HEK293 (cell line): ENCODE measurements around the gene ACR.

Experiments used
- GLIS2 ChIP-seq: fragments of 450-650 bp; formaldehyde crosslinking; IDR thresholded peaks from 2 replicates; pipeline ENCODE4 v1.5.1; 2016; ENCODE audit warnings: missing biosample characterization, missing genetic modification characterization
- ZBTB1 ChIP-seq: fragments of 450-650 bp; formaldehyde crosslinking; IDR thresholded peaks from 2 replicates; pipeline ENCODE4 v1.5.1; 2016; ENCODE audit warnings: missing biosample characterization, missing genetic modification characterization
- ZBTB7A ChIP-seq: fragments of 450-650 bp; formaldehyde crosslinking; IDR thresholded peaks from 2 replicates; pipeline ENCODE4 v1.5.1; 2016; ENCODE audit warnings: low read depth, missing biosample characterization, missing genetic modification characterization
- TF ChIP-seq, protein P1 (sequence below): fragments of 450-650 bp; formaldehyde crosslinking; IDR thresholded peaks from 2 replicates; pipeline ENCODE4 v1.5.1; 2016; ENCODE audit warnings: missing biosample characterization, missing genetic modification characterization

- no peak for TF ChIP-seq ZBTB7A (tag by site-specific recombination)
- TF ChIP-seq, protein P1, sequence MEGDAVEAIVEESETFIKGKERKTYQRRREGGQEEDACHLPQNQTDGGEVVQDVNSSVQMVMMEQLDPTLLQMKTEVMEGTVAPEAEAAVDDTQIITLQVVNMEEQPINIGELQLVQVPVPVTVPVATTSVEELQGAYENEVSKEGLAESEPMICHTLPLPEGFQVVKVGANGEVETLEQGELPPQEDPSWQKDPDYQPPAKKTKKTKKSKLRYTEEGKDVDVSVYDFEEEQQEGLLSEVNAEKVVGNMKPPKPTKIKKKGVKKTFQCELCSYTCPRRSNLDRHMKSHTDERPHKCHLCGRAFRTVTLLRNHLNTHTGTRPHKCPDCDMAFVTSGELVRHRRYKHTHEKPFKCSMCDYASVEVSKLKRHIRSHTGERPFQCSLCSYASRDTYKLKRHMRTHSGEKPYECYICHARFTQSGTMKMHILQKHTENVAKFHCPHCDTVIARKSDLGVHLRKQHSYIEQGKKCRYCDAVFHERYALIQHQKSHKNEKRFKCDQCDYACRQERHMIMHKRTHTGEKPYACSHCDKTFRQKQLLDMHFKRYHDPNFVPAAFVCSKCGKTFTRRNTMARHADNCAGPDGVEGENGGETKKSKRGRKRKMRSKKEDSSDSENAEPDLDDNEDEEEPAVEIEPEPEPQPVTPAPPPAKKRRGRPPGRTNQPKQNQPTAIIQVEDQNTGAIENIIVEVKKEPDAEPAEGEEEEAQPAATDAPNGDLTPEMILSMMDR, result no peak
- TF ChIP-seq ZBTB1 (tag by site-specific recombination), result no peak
- TF ChIP-seq GLIS2, result no peak
These were observed 15.8 kb upstream of the ACR start for GRCh38 chr22:50722048-50722701.
